Activated CD4-positive, alpha-beta T cell treated with anti-CD3 and anti-CD28 coated beads for 36 hours (primary cell): ENCODE results near the gene CALCB. TPM values are rescaled to one million over a fixed set of nuclear protein-coding genes. Genes with fewer than 3 reads are reported as not detected.
"Not testable (repeated sequence)": the region's sequence is repeated elsewhere in the genome, so short reads cannot be mapped to it uniquely, and the experiment has no call there.

Experiments
- ATAC-seq: fragments of 200-7000 bp; cut with Tn5 transposase; one replicate; pipeline ENCODE4 v1.10.0; 2021; ENCODE audit warnings: mild to moderate bottlenecking, moderate library complexity
- CTCF ChIA-PET: fragments of 350-600 bp; sonication (Branson Sonifier 250); formaldehyde crosslinking; loops from one replicate; lab custom pipeline; 2021; ENCODE audit warnings: antibody characterized with exemption; lab: Charles Lee
- POLR2A ChIA-PET: fragments of 350-600 bp; sonication (Branson Sonifier 250); formaldehyde crosslinking; loops from one replicate; lab custom pipeline; 2021; ENCODE audit warnings: antibody characterized with exemption, inconsistent platforms; lab: Charles Lee
- DNase-seq: peaks from one replicate; pipeline ENCODE4 v3.0.0-alpha.2; 2020
- H3K27ac Mint-ChIP-seq: one replicate; pipeline ENCODE4 v1.8.0; 2021; ENCODE audit warnings: mixed read lengths
- H3K27me3 Mint-ChIP-seq: one replicate; pipeline ENCODE4 v1.8.0; 2021; ENCODE audit warnings: mixed read lengths
- H3K36me3 Mint-ChIP-seq: one replicate; pipeline ENCODE4 v1.8.0; 2021; ENCODE audit warnings: low read depth, mixed read lengths
- H3K4me1 Mint-ChIP-seq: one replicate; pipeline ENCODE4 v1.8.0; 2021; ENCODE audit warnings: mixed read lengths
- H3K4me3 Mint-ChIP-seq: one replicate; pipeline ENCODE4 v1.8.0; 2021; ENCODE audit warnings: mild to moderate bottlenecking, moderate library complexity, mixed read lengths
- H3K9me3 Mint-ChIP-seq: one replicate; pipeline ENCODE4 v1.8.0; 2021; ENCODE audit warnings: low read depth, mixed read lengths
- intact Hi-C, 2 experiments: fragments of 100-400 bp; cut with DNase I in 1 of 2; cut with micrococcal nuclease in 1 of 2; formaldehyde crosslinking; loops; one replicate each; pipeline versions ENCODE4 v1.14.2 to v1.15.1; 2022 to 2024; cut with DNase I, micrococcal nuclease
- total RNA-seq, 2 experiments: library from RNA; stranded (reverse); gene quantifications; one replicate each; pipeline ENCODE4 v1.2.3, GENCODE V29; 2021

The CALCB gene, protein sequence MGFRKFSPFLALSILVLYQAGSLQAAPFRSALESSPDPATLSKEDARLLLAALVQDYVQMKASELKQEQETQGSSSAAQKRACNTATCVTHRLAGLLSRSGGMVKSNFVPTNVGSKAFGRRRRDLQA
- total RNA-seq, result 1 to 10 TPM; 3.5 to 6.8 TPM

DNA sequence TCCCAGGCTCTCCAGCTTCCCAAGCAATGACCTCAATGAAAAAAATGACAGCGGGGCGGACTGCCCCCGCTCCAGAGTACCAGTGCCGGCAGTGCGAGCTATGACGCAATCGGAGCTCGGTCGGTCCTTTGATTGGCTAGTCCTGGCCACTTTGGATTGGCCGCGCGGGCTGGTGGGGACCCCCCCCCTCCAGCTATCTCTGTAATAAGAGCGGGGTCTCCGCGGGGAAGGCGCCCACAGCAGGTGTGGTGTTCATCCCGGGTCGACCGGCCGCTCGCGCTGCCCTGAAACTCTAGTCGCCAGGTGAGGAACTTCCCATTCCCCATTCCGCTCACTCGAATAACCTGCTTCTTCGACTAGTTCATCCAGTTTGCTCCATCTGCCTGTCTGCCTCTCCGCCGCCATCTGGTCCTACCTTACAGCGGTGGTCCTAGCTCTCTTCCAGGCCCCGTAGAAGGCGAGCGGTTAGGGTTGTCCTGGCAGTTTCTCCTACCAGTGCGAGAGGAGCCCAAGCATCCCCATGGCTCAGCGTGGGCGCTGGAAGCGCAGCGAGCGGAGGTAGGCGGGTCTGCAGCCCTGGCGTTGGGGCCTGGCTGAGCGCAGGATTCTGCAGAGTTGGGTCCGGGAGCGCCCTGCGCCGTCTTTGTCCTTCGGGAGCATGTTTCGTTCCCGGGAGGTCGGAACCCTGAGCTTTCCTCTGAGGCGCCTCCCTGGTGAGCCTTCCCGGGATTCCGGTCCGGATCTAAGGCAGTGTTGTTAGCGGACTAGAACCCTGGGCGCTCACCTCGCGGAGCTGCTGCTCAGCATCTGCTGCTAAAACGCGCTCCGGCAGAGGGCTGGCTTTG lies at the start of gene CALCB:
TSS of gene CALCB (plus strand) at position 233 of the 845 bp plus-strand sequence. CDS start 1,126 bp downstream, outside the sequence.
- H3K27ac Mint-ChIP-seq, result peak within 1 kb of the TSS; percentile 87
- ATAC-seq (peak; percentile 18), DNase-seq (peak; percentile 68)
- H3K9me3 Mint-ChIP-seq, result no peaks in the 10 kb centered on the region
- POLR2A ChIA-PET, result no interaction called here
- peak within 1 kb of the TSS; percentile 80 for H3K4me3 Mint-ChIP-seq
- CTCF ChIA-PET, result interaction anchor here (0.6 to 7.2 kb wide), 31 partner anchors 9 to 374 kb away, joined by 3 to 159 read pairs (median 4); no protein-coding TSS in a partner anchor
- no peaks in the 10 kb centered on the region for H3K36me3 Mint-ChIP-seq
- intact Hi-C loops, result loop anchor here (1.0 to 10.0 kb wide), 8 partner anchors 20 to 551 kb away; partner anchors contain the start of gene PSMA1 (in 1 of the 2)
- peaks cover 11% of the 10 kb centered on the region for H3K27me3 Mint-ChIP-seq
- H3K4me1 Mint-ChIP-seq, result peaks cover 18% of the 10 kb centered on the region

DNA sequence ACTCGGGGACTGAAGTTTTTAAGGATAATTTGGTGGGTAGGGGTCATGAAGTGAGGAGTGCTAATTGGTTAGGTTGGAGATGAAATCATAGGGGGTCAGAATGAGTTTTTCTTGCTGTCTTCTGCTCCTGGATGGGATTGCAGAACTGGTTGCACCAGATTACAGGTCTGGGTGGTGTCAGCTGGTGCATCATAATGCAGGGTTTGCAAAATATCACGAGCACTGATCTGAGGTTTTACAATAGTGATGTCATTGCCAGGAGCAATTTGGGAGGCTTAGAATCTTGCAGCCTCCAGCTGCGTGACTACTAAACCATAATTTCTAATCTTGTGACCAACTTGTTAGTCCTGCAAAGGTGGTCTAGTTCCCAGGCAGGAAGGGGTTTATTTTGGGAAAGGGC lies 46.4 kb upstream of the CALCB start:
- ATAC-seq, result no peak
- intact Hi-C loops, result no loop called here

DNA sequence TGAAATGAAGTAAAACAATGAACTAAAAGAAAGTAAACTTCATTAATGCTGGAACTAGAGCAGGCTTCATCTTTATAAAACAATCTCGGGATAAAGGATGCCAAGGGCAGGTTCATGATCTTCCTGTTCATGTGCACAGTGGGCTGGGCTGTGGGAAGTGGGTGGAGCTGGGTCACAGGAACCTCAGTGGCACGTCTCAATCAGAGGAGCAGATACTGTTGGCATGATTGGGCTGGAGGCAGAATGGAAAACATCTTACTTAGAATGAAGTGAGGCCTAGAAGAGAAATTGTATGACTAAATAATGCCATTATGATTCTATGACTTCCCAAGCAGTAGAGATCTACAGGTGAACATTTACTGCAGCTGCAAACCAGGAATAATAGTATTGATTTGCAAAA lies 45.4 kb upstream of the CALCB start:
- Mint-ChIP-seq H3K27ac (no peak overlapping the region), H3K27me3 (peaks cover 23% of the 10 kb centered on the region), H3K9me3 (no peaks in the 10 kb centered on the region), H3K4me1 (peaks cover 3% of the 10 kb centered on the region), H3K36me3 (no peaks in the 10 kb centered on the region), H3K4me3 (no peak overlapping the region)
- ChIA-PET CTCF (interaction anchor here (0.8 to 1.3 kb wide), 3 partner anchors 23 to 120 kb away, joined by 3 to 4 read pairs (median 4); no protein-coding TSS in a partner anchor), POLR2A (no interaction called here)
- DNase-seq (peak; percentile 8), ATAC-seq (peak; percentile 26)
- intact Hi-C loops, result no loop called here

More for the DNA sequence above, 46.4 kb upstream of the CALCB start:
- ChIA-PET POLR2A (no interaction called here), CTCF (interaction anchor here (0.8 kb wide), 1 partner anchor 53 kb away, joined by 3 read pairs; no protein-coding TSS in a partner anchor)
- H3K9me3 Mint-ChIP-seq, result no peaks in the 10 kb centered on the region
- H3K36me3 Mint-ChIP-seq, result no peaks in the 10 kb centered on the region
- H3K4me3 Mint-ChIP-seq, result no peak overlapping the region
- peaks cover 23% of the 10 kb centered on the region for H3K27me3 Mint-ChIP-seq
- DNase-seq, result no peak
- H3K4me1 Mint-ChIP-seq, result peaks cover 3% of the 10 kb centered on the region
- H3K27ac Mint-ChIP-seq, result no peak overlapping the region

DNA sequence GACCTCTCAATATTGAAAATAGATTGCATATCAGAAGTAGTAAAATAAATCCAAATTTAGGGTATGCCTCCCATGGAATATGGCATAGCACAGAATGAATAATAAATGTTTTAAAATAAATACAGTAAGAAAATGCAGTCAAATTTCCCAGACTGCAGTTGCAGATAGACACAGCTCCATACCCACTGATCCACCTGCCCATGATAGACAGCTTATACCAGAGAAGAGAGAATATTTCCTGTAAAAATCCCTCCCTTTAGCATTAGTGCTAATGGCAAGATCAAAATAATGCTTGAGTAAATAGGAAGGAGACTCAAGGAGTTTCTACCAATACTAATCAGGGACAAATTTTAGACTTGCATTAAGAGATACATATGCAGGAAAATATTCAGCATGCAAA lies 45.0 kb upstream of the CALCB start:
- no peak for DNase-seq
- Mint-ChIP-seq H3K27me3 (peaks cover 23% of the 10 kb centered on the region), H3K36me3 (no peaks in the 10 kb centered on the region), H3K4me1 (peaks cover 3% of the 10 kb centered on the region), H3K27ac (no peak overlapping the region), H3K4me3 (no peak overlapping the region), H3K9me3 (no peaks in the 10 kb centered on the region)
- no peak for ATAC-seq
- intact Hi-C loops, result no loop called here
- CTCF ChIA-PET, result interaction anchor here (1.0 to 1.3 kb wide), 2 partner anchors 23 to 121 kb away, joined by 4 read pairs; no protein-coding TSS in a partner anchor
- POLR2A ChIA-PET, result no interaction called here

DNA sequence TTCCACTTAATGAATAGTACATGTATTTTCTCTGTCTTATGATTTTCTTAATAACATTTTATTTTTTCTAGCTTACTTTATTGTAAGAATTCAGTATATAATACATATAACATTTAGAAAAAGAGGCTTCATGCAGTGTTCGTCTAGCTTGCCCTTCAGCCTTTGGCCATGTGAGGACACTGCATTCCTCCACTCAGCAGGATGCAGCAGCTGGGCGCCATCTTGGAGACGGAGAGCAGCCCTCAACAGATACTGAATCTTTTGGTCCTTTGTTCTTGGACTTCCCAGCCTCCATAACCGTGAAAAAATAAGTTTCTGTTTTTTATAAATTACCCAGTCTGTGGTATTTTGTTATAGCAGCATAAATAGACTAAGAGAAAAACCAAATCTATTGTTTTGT lies 41.4 kb upstream of the CALCB start:
- DNase-seq, H3K9me3 Mint-ChIP-seq, intact Hi-C loops, POLR2A ChIA-PET, H3K4me1 Mint-ChIP-seq, H3K4me3 Mint-ChIP-seq, ATAC-seq, H3K27ac Mint-ChIP-seq, H3K36me3 Mint-ChIP-seq: not testable (repeated sequence)
- CTCF ChIA-PET, result interaction anchor here (1.0 kb wide), 1 partner anchor 26 kb away, joined by 3 read pairs; no protein-coding TSS in a partner anchor
- H3K27me3 Mint-ChIP-seq, result peaks cover 14% of the 10 kb centered on the region

DNA sequence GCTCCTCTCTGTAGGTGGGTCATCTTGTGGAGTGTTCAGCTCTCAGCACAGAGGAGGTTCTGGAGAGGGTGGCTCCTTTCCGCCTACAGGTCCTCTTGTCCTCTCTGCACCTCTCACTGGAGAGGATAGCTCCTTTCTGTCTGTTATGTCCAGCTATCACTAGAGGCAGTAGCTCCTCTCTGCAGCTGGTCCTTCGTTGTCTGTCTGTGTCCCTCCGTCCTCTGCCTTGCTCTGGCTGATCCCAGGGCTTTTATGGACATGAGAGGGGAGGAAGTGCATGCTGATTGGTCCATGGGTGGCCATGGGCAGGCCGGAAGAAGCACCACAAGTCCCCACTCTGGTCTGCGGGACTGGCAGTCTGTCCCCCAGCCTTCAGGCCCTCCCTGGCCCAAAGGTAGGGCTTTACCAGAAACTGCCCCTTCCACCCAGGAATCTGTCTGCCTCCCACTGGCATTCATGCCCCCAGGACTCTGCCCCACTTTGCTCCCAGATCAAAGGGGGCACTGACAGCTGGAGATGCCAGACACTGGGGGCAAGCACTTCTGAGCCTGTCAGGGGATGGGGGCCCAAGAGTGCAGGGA lies 38.6 kb upstream of the CALCB start:
- Mint-ChIP-seq H3K27ac (no peak overlapping the region), H3K9me3 (no peaks in the 10 kb centered on the region), H3K36me3 (no peaks in the 10 kb centered on the region), H3K27me3 (peaks cover 15% of the 10 kb centered on the region), H3K4me1 (no peaks in the 10 kb centered on the region), H3K4me3 (no peak overlapping the region)
- DNase-seq (no peak), ATAC-seq (no peak)
- intact Hi-C loops, result no loop called here
- CTCF ChIA-PET, result interaction anchor here (2.7 kb wide), 1 partner anchor 39 kb away, joined by 10 read pairs; no protein-coding TSS in a partner anchor
- POLR2A ChIA-PET, result no interaction called here

DNA sequence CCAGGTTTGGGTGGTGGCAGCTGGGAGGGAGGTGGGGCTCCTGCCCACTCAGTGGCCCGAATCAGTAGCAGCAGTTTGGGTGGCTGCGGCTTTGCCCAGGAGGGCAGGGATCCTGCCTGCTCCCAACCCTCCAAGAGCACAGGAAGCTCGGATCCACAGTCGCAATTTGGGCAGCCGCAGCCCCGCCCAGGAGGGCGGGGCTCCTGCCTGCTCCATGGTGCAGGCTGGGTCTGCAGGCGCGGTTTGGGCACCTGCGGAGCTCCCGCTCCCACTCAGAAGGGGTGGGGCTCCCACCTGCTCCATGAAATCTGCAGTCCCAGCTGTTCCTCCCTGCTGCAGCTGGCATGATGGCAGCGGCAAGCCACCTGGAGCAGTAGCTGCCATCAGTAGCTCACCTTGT lies 38.1 kb upstream of the CALCB start:
- Mint-ChIP-seq H3K27me3 (peaks cover 12% of the 10 kb centered on the region), H3K4me3 (no peak overlapping the region), H3K27ac (no peak overlapping the region), H3K36me3 (no peaks in the 10 kb centered on the region), H3K9me3 (no peaks in the 10 kb centered on the region), H3K4me1 (no peaks in the 10 kb centered on the region)
- intact Hi-C loops, result no loop called here
- POLR2A ChIA-PET, result no interaction called here
- no peak for ATAC-seq
- DNase-seq, result no peak
- CTCF ChIA-PET, result interaction anchor here (0.9 to 2.7 kb wide), 2 partner anchors 29 to 39 kb away, joined by 3 to 10 read pairs; no protein-coding TSS in a partner anchor

DNA sequence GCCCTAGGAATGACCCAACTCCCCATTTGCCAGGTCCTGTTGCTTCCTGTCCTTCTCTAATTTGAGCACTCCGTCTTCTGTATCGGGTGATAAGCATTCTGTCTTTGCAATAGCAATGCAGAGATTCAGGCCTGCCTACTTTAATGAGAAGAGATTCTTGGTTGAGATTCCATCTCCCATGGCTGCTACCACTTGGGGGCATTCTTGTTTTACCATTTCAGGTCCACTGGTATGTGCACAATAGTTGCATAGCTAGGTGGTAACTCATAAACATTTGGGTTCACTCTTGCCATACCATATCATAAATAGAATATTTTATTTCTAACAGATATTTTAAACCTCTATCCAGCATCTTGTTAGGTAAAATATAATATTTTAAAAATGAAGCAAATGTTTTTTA lies 34.4 kb upstream of the CALCB start:
- Mint-ChIP-seq H3K36me3 (no peaks in the 10 kb centered on the region), H3K4me1 (no peaks in the 10 kb centered on the region), H3K27ac (no peak overlapping the region), H3K27me3 (peaks cover 8% of the 10 kb centered on the region), H3K9me3 (no peaks in the 10 kb centered on the region), H3K4me3 (no peak overlapping the region)
- POLR2A ChIA-PET, result no interaction called here
- intact Hi-C loops, result loop anchor here (1.0 to 2.0 kb wide), 2 partner anchors 36 to 170 kb away; no protein-coding TSS in a partner anchor
- no peak for ATAC-seq
- DNase-seq, result peak; percentile 34
- CTCF ChIA-PET, result interaction anchor here (0.9 to 2.8 kb wide), 3 partner anchors 29 to 131 kb away, joined by 3 to 33 read pairs (median 8); partner anchors contain the start of gene CALCB

DNA sequence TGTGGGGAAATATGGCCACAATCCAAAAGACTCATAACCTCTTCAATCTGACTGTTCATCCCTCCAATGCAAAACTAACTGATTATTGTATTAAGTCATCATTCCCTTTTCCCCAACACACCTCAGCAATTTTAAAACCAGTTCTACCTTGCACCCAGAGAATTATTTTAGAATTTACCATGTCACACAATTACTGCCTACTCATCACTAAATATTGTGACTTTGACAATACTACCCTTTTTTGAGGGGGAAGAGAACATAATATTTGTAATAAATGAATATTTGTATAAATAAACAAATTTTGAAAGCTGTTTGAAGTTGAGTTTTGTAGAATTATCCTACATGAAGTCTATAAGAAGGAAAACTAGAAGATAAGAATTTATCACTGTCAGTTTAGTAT lies 28.2 kb upstream of the CALCB start:
- no peak overlapping the region for H3K27ac Mint-ChIP-seq
- H3K4me3 Mint-ChIP-seq, result no peak overlapping the region
- CTCF ChIA-PET, result no interaction called here
- no peak for ATAC-seq
- DNase-seq, result no peak
- intact Hi-C loops, result no loop called here
- no peaks in the 10 kb centered on the region for H3K4me1 Mint-ChIP-seq
- no peaks in the 10 kb centered on the region for H3K9me3 Mint-ChIP-seq
- POLR2A ChIA-PET, result no interaction called here
- H3K27me3 Mint-ChIP-seq, result peaks cover 10% of the 10 kb centered on the region
- no peaks in the 10 kb centered on the region for H3K36me3 Mint-ChIP-seq

DNA sequence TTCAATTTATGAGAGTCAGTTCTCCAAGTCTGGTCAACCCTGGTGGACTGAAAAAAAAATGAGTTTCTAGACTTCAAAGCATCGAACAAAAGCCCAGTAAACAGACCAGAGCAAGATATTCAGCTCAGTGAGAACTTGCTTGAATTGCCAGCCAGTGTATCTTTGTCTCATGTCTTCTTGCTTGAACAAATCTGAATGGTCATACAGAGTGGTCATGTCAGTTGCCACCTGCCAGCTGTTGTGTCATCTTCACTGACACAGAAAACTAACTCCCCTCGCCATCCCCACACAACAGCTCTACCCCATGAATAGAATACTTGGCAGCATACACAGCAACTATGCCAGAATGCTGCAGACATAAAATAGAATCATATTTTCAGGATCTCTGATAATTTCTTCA lies 27.5 kb upstream of the CALCB start:
- H3K9me3 Mint-ChIP-seq, result no peaks in the 10 kb centered on the region
- H3K4me1 Mint-ChIP-seq, result no peaks in the 10 kb centered on the region
- no peak overlapping the region for H3K4me3 Mint-ChIP-seq
- no peak overlapping the region for H3K27ac Mint-ChIP-seq
- ATAC-seq, result no peak
- DNase-seq, result no peak
- no peaks in the 10 kb centered on the region for H3K36me3 Mint-ChIP-seq
- H3K27me3 Mint-ChIP-seq, result peaks cover 10% of the 10 kb centered on the region
- intact Hi-C loops, result no loop called here
- POLR2A ChIA-PET, result no interaction called here
- CTCF ChIA-PET, result interaction anchor here (1.0 kb wide), 1 partner anchor 138 kb away, joined by 3 read pairs; no protein-coding TSS in a partner anchor

DNA sequence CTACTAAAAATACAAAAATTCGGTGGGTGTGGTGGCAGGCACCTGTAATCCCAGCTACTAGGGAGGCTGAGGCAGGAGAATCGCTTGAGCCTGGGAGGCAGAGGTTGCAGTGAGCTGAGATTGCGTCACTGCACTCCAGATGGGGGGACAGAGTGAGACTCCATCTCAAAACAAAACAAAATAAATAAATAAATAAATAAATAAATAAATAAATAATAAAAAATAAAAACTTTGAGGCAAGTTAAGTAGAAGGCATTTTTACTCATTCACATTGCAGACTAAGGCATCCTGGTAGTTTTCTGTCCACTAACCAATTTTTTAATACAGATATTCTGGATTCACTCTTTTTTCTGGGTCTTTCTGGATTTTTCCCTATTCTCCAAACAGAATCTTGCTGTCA lies 26.7 kb upstream of the CALCB start:
- ATAC-seq, DNase-seq, intact Hi-C loops, H3K4me3 Mint-ChIP-seq, H3K4me1 Mint-ChIP-seq, H3K9me3 Mint-ChIP-seq, H3K36me3 Mint-ChIP-seq, H3K27ac Mint-ChIP-seq: not testable (repeated sequence)
- H3K27me3 Mint-ChIP-seq, result peaks cover 10% of the 10 kb centered on the region
- POLR2A ChIA-PET, result interaction anchor here (0.6 kb wide), 1 partner anchor 8 kb away, joined by 4 read pairs; no protein-coding TSS in a partner anchor
- CTCF ChIA-PET, result interaction anchor here (1.0 to 2.9 kb wide), 2 partner anchors 29 to 139 kb away, joined by 3 to 6 read pairs; no protein-coding TSS in a partner anchor
